OCI-M2 (cell line): ENCODE results near the gene FZD4.
"Not testable (repeated sequence)": the region's sequence is repeated elsewhere in the genome, so short reads cannot be mapped to it uniquely, and the experiment has no call there.

Experiments used
- DNase-seq: peaks from one replicate; lab custom pipeline; 2025; ENCODE audit not compliant: unreplicated experiment; lab: John Stamatoyannopoulos, UW

FZD4 gene

DNA sequence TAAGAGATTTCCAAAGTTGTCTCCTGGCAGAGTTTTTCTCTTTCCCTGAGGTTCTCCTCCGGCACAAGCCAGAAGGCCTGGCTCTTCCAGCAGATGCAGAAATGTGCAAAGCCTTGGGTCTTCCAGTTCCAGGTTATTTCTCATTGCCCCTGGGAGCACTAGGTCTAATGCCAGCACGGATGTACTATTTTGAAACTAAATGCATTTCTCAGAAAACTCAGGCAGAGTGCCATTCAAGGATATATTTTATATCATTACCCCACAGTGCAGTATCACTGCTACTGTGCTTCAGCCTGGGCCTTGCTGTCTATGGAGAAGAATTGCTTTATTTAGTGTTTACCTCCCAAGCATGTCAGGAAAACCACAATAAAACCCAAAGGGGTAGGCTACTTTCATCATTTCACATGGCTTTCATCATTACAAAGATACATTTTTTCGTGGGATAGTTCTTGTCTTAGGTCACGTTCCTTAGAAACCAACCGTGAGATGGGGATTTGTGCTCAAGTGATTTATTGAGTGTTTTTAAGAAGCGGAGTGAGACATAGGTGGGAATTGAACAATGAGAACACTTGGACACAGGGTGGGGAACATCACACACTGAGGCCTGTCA lies 22.4 kb upstream of the FZD4 start:
- DNase-seq, result no peak

DNA sequence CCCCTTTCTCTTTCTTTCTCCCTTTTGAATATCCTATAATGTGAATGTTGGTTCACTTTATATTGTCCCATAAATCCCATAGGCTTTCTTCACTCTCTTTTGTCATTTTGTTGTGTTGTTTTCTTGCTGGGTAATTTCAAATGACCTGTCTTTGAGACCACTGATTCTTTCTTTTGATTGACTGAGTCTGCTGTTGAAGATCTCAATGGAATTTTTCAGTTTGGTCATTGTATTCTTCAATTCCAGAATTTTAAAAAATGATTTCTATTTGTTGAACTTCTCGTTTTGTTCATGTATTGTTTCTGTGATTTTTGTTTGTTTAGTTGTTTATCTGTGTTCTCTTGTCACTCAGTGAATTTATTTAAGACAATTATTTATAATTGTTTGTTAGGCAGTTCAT lies 17.5 kb upstream of the FZD4 start:
- no peak for DNase-seq

DNA sequence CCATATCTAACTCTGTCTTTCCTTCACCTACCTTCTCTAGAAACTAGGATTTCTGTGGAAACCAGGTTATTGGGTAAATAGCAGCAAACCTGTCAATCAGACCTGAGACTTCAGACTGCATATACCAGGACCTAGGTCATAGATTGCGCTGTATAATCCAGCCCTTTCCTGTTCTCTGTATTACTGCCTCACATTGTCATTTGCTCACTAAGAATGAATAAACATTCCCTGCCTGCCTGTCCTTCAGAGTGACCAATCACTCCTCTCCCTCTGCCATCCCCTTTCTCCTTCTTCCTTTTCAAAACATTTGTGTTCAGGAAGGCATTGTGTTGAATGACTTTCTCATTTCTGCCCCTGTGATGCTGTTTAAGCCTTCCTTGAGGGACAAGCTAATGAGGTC lies 14.1 kb upstream of the FZD4 start:
- DNase-seq, result no peak

DNA sequence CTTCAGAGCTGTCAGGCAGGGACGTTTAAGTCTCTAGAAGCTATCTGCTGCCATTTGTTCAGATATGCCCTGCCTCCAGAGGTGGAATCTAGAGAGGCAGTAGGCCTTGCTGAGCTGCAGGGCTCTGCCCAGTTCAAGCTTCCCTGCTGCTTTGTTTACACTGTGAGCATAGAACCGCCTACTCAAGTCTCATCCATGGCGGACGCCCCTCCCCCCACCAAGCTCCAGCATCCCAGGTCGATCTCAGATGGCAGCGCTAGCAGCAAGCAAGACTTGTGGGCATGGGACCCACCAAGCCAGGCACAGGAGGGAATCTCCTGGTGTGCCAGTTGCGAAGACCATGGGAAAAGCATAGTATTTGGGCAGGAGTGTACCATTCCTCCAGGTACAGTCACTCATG lies 12.4 kb upstream of the FZD4 start:
- not testable (repeated sequence) for DNase-seq

DNA sequence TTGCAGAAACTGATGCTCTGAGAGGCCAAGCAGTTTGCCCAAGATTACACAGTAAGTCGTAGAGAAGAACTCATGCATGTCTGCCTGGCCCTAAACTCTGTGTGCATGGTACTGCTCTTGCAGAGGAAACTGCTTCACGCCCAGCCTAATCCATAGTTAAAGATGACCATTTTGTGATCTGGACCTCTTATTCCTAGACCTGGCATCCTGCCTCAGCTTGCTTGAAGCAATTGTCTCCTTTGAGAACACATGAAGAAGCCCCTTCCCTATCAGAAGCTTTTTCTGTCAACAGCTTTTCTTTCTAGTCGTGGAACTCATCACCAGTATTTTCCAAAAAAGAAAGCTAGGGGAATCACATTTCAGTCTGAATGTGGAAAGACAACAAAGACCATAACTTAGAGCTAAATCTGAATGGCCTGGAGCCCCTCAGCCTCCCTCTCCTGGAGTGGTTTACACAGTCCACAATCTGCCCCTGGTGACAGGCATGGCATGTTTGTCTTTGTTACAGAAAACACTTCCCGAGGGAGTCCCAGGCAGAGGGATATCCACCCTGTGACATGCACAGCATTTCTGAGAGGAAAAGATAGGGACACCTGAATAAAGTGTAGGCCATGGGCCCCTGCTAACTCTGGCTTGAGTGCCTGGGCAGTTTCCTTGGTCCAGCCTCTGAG lies 2.9 kb upstream of the FZD4 start:
- DNase-seq, result no peak

GRCh38 chr11:86956905-86957195 lies 1.7 kb upstream of the FZD4 start:
- no peak for DNase-seq

GRCh38 chr11:86955111-86955360 lies 159 bp downstream of the FZD4 start:
- no peak for DNase-seq

DNA sequence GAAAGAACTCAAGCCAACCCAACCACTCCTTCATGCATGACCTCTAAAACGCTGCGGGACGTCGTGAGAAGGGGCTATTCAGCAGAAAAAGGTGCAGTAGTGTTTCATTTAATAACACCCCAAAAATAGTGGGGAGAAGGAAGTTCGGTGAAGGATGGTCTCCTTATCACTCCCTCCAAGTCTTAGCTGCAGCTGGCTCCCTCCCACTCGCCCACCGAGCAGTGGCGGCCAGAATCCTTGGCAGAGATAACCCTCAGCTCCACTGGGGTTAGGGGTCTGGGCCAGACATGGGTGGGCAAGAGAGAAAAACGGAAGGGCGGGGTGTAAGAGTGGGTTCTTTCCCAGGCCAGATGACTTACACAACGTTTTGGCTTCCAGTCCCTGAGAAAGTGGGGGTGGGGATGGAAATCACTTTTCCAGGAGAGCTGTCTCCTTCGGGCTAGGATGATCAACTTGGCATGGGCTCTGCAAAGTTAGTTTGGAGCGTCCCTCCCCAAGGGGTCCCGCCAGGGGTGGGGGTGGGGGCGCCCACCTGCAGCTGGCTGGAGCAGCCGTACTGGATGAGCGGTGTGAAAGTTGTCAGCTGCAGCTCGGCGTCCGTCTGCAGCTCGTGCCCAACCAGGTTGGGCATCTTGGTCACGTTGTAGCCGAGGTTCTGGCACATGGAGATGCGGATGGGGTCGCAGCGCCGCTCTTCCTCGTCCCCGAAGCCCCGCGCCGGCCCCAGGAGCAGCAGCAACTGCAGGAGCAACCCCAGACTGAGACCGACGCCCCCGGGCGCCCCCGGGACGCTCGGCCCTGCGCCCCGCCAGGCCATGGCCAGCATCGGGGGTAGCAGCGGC lies 705 bp downstream of the FZD4 start:
- DNase-seq, result no peak

GRCh38 chr11:86952221-86952875 lies 2.8 kb downstream of the FZD4 start:
- no peak for DNase-seq

GRCh38 chr11:86951706-86952105 lies 3.5 kb downstream of the FZD4 start:
- DNase-seq, result no peak

DNA sequence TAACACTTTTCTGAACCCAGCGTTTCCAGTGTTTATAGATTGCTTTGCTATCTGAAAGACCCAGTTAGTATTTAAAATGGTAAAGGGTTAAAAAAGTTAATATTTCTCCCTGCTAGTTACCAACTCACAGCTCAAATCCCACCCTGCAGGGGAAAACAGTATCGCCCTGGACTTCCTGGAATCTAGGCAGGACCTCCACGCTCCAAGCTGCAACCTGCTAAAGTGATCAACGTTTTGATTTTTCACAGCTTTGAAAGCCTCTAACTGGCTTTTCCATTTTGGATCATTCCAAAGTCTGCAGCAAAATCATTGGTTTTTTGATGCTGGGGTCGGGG lies 4.6 kb downstream of the FZD4 start:
- no peak for DNase-seq

DNA sequence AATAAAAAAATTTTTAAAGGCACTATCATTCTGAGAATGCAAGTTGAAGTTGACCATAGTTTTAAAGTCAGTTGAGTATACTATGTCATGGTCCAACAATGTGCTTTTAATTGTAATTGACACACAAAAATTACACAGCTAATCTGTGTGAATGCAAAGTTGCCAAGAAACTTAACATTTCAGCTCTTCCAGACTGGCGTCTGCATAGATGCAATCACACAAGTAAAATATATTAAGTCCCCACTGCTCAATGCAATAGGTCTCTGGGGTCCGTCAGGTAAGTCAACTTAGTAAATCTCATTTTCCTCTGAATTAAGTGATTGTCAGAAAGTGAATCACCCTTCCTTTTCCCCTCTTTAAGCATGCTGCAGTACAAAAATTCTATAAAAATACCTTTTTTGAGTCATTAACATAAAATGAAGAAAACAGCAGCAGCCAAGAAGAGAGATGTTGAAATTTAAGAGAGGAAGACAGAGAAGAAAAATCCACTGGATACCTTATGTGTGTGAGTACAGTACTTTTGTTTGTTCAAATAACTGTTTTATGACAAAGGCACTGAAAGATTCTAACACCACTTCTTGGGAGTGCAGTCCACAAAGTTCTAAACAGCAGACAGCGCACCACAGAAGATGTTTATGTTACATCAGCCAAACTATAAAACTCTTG lies 5.1 kb downstream of the FZD4 start:
- DNase-seq, result no peak

GRCh38 chr11:86948733-86949132 lies 6.5 kb downstream of the FZD4 start:
- DNase-seq, result no peak

DNA sequence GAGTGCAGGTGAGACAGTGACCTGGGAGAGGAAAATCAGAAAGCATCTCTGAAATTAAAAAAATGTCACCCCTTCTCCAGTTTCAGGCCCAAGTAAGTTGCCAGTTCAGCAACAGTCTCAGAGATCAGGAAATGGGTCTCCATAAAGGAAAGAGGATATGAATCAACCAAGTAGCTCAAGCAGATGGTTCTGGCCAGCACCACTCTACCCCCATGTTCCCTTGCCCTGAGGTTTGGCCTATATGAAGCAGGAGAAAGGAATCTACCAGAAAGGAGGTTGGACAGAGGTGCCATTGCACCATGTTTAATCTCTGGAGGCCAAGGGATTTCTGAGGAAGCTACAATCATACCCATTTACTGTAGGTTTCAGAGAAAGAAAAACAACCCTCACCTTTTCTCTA lies 7.7 kb downstream of the FZD4 start:
- DNase-seq, result no peak

DNA sequence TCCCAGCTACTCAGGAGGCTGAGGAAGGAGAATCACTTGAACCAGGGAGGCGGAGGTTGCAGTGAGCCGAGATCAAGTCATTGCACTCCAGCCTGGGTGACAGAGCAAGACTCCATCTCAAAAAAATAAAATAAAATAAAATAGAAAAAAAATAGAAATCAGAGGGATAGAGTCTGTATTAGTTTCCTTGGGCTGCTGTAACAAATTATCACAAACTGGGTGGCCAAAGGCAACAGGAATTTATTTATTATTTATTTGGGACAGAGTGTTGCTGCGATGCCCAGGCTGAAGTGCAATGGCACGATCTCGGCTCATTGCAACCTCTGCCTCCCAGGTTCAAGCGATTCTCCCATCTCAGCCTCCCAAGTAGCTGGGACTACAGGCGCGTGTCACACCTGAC lies 11.7 kb downstream of the FZD4 start:
- not testable (repeated sequence) for DNase-seq

DNA sequence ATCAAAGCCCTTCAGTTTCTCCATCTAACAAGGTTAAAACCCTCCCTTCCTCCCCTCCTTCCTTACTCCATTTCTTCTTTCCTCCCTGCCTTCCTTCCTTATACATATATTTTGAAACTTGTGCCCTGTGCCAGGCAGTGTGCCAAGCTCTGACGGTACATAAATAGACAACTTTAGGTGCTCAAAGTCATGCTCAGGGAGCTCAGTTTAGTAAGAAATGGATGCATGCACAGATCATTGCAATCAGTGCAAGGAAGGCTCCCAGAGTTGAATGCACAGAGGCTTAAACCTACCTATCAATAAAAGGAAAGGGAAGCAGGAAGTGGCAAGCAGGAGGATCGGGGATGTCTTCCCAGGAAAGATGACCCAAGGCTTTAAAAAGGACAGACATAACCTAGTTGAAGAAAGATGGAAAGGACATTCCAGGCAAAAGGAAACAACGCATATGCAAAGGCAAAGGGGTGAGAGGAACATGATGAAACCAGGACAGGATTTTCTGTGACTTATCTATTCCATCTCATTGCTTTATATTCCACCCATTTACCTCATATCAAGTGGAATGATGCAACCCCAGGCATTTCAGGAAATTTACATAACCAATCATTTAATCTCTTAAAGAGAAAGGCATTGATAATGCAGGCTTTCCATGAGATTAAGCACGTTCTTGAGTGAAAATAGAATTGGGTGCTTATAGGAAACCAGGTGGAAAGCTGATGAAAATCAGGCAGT lies 13.2 kb downstream of the FZD4 start:
- DNase-seq, result no peak

DNA sequence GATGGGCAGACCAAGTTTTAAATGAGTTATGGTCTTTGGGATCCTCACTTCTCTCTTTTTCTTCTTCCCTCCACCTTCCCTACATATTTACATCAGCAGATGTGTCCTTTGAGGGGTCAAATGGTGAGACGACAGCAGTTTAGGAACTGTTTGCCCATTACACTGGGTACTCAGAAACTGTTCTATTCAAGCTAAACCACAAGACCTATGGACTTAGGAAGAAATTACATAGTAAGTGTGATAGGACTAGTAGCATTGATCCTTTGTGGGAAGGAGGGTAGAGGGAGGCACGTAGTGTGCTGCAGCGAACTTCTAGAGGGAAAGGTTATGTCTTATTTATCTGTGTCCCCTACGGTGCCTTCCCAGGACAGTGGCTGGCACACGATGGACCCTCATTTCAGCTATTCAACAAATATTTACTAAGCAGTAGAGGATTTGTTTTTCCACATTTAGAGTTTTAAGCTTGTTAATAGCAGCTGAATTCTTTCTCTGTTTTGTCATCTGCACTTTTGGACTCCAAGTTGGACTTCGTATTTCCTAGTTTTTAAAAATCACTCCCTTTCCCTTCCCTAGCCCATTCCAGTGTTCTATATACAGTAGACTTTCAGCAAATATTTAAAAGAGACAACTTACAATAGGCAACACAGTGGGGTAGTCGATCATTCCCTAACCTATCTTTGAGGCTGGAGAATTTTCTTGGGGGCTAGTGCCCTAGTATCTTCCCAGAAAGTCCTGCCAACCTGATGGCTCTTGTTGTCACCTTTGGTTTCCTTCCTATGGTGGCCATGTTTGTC lies 13.9 kb downstream of the FZD4 start:
- DNase-seq, result no peak

DNA sequence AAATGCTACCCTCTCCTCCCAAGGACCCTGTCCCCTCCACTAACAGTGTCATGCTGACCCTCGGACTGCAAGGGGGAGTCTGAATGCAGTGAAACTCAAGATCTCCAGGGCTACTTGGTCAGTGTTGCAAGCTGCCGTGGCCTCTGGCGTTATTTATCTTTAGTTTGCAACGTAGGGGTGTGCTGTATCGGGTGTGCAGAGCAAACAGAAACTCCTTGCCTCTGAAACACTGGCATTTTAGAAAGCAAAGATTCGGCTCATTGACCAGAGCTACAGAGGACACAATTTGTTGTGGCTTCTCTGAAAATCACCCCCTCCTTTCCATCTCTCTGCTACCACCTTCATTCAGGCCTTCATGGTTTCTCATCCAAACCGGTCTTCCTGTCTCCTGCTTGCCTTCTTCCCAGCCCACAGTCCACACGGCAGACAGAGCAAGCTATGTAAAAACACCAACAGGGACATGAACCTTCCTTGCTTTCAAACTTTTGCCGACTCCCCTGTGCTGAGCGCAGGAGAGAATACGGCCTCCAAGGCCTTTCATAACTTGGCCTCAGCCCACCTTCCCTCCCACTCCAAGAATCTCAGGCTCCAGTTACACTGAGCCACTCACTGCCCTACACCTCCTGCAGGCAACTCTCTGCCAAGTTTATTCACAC lies 14.9 kb downstream of the FZD4 start:
- peak; percentile 22 for DNase-seq

- DNase-seq, result no peak
Measured at GRCh38 chr11:86938900-86939880, 16.0 kb downstream of the FZD4 start.
